NCI-H446 treated with DMSO at 0.1 percent for 48 hours (cell line): Measurements from ENCODE around the gene FRRS1.
"Not testable (repeated sequence)": the region's sequence is repeated elsewhere in the genome, so short reads cannot be mapped to it uniquely, and the experiment has no call there.

Source experiments
- DNase-seq: peaks from one replicate; lab custom pipeline; 2025; lab: John Stamatoyannopoulos, UW

The FRRS1 gene

DNA sequence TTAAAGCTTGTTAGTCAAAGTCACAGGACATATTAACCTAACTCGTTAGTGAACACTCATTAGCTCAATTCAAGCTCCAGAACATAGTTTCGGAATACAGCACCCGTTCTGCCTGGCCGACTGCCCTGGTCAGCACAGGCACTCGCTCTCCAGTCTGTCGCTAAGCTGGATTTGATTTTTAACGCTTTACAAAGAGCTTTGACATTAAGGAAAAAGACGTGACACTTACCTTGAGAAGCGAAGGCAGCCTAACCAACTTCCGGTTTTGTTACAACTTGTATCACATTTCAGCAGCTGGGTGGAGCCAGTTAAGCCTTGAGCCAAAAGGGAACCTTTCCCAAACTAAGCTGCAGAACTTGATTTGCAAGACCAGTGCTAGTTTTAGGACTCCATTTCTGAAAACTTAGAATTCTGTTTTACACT, at the start of gene FRRS1:
Gene FRRS1, minus strand, starts transcription at position 258 of the 423 bp plus-strand sequence. CDS start 17,867 bp downstream, outside the sequence.
- DNase-seq, result peak; percentile 56

DNA sequence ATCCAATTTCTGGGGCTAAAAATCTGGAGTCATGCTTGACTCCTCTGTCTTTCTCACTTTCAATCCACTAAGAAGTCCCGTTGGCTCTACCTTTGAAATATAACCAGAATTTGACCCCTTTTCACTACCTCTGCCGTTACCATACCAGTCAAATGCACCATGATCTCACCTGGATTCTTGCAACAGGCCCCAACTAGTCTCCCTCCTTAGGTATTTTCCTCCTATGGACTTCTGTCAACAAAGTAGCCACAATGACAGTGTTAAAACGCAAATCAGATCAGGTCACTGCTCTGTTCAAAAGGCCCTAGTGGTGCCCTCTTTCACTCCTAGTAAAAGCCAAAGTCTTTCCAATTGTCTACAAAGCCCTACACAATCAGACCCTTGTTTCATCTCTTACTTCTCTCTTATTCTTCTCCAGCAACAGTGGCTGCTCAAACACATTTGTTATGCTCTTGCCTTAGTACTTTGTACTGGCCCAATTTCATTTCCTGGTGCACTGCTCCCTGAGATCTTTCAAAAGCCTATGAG, 48.0 kb upstream of the FRRS1 start:
- no peak for DNase-seq

- DNase-seq, result no peak
Measured at GRCh38 chr1:99811747-99812146, 45.3 kb upstream of the FRRS1 start.

DNA sequence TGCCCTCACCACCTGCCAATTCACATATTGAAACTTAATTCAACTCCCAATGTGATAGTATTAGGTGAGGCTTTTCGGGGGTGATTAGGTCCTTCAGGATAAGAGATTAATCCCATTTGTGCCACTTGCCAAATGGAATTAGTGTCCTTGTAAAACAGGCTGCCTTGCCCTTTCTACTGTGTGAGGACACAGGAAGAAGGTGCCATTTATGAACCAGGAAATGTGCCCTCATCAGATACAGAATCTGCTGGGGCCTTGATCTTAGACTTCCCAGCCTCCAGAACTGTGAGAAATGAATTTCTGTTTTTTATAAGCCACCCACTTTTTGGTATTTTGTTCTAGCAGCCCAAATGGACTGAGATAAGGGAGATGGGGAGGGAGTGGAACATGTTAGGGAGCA, 44.6 kb upstream of the FRRS1 start:
- no peak for DNase-seq

DNA sequence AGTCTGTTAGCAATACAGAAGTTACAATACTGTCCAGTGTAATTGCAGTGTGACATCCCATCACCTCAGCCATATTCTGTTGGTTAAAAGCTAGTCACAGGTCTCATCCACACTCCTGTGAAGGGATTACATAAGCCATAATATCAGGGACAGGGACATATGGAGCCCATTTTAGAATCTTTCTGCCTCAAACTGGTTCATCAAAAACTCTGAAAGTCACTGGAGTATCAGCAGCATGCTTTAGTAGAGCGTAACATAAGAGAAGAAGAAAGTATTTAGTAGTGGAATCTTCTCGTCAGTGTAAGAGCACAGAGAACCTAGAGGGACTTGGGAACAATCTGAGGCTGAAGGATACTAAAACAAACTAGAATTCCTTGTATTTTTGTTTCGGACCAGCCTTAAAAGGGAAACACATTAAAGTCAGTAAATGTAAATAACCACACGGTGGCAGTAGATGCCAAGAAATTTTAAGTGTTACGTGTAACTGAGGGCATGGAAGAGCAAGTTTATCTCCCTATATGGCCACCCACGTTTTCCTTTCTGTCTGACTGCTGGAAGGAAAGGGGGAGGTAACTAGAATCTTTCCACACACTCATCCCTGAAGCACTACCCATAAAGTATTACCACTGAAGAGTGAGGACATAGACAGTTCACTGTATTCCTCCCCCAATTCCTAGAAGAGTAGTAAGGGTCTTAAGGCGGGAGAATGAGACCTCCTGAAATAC, 42.1 kb upstream of the FRRS1 start:
- peak; percentile 77 for DNase-seq

GRCh38 chr1:99806882-99807281, 40.4 kb upstream of the FRRS1 start:
- DNase-seq, result no peak

- DNase-seq, result no peak
Measured at GRCh38 chr1:99801584-99801983, 35.1 kb upstream of the FRRS1 start.

GRCh38 chr1:99793861-99794260, 27.4 kb upstream of the FRRS1 start:
- not testable (repeated sequence) for DNase-seq

DNA sequence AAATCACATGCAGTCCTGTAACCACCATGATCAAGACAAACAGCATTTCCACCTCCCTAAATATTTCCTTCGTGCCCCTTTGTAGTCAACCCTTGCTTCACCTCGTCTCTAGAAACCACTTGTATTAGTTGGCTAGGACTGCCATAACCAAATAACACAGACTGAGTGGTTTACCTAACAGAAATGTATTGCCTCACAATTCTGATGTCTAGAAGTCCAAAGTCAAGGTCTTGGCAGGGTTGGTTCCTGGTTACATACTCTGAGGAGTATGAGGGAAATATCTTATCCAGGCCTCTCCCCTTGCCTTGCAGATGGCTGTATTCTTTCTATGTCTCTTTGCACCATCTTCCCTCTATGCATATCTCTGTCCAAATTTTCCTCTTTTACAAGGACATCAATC, 23.3 kb upstream of the FRRS1 start:
- DNase-seq, result no peak

DNA sequence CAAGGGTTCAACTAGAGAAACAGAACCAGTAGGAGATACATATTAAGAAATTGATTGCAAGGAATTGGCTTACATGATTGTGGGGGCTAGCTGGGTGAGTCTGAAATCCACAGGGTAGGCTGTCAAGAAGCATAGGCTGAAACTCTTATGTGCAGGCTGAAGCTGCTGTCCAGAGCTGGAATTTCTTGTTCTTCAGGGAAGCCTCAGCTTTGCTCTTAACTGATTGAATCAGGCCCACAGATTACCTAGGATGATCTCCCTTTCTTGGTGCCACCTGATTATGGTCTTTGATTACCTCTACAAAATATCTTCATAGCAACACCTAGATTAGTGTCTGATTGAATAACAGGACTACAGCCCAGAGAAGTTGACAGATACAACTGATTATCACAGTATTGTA, 22.5 kb upstream of the FRRS1 start:
- DNase-seq, result no peak

DNA sequence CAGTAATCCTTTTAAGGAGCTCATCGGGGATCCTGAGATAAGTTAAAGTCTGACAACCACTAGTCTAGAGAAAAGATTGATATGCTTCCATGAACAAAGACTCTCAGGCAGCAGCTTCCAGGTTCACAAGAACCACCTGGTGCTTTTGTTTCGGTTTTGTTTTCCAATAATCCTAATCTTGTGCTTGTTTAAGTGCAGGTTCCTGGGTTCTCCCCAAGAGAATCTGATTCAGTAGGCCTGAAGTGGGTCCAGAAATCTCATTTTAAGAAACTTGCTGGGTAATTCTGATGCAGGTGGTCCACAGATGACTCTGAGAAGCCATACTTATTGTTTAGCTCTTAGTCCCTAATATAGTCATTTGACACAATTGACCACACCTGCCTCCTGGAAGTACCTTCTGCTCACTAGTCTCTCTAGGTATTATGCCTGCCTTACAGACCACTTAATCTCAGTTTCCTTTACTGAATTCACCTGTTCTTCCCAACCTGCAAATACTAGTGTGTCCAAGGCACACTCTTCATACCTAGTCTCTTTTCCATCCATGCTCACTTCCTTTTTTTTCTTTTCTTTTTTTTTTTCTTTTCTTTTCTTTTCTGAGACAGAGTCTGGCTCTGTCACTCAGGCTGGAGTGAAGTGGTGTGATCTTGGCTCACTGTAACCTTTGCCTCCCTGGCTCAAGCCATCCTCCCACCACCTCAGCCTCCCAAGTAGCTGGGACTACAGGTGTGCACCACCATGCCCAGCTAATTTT, 20.5 kb upstream of the FRRS1 start:
- no peak for DNase-seq

DNA sequence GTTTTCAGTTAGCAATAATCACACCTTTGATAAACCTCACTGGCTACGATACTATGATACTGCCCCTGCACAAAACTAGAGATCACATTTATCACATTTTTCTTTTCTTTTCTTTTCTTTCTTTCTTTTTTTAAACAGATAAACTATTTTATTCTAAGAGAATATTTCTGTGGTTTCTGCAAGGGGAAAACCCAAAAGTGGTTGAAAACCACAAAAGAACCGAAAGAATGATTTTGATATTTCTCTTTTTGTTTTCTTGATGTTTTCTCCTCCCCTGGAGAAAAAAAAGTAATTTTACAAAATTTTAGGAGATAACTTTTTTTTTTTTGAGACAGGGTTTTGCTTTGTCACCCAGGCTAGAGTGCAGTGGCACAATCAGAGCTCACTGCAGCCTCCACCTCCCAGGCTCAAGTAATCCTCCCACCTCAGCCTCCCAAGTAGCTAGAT, 18.4 kb upstream of the FRRS1 start:
- DNase-seq, result no peak

- DNase-seq, result no peak
Measured at GRCh38 chr1:99784143-99784542, 17.7 kb upstream of the FRRS1 start.

DNA sequence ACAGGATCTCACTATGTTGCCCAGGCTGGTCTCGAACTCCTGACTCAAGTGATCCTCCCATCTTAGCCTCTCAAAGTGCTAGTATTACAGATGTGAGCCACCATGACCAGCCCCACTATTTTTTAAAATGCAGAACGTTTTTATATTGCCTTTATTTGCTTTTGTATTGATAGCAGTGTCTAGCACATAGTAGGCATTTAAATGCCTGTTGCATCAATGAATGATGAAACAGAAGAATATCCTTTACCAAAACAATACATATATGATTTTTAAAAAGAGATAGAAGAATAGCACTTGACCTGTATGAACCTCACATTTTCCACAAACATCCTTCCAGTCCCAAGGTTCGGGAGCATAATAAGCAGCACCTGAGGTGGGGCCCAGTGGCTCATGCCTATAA, 16.5 kb upstream of the FRRS1 start:
- DNase-seq, result no peak

DNA sequence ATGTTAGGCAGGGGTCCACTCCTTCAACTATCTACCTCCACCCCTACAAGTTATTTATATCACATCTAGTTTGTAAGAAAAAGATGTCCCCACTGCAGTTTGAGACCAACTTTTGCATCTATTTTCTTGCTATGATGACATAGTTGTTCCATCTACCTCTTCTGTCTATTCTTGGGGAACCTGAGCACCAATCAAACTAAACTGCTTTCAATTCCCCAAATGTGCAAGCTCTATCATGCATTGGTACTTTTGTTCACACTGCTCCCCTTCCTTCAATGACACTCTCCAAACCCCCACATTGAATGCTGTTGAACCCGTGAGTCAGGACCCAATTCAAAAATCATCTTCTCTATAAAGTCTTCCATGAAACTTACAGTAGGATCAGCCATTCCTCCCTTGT, 16.0 kb upstream of the FRRS1 start:
- no peak for DNase-seq

DNA sequence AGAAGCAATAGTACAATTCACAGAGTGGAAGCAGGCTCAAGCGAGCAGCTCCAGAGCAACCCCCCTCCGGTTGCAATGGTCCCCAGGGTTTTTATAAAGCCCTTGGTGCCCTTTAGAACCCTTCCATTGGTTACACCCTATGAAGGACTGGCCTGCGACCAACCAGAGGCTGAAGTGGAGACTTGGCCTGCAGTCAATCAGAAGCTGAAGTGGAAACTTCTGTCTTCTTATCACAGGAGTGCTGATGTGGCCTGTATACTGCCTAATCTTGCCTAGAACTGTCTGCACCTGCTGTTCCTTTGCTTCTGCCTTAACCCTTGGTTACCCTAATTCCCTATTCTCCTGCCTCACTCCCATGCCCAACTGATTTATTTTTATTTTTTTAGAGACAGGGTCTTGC, 15.4 kb upstream of the FRRS1 start:
- DNase-seq, result no peak

- DNase-seq, result no peak
Measured at GRCh38 chr1:99777752-99778151, 11.3 kb upstream of the FRRS1 start.

- DNase-seq, result no peak
Measured at GRCh38 chr1:99776120-99776519, 9.7 kb upstream of the FRRS1 start.

GRCh38 chr1:99772809-99773208, 6.4 kb upstream of the FRRS1 start:
- DNase-seq, result no peak

DNA sequence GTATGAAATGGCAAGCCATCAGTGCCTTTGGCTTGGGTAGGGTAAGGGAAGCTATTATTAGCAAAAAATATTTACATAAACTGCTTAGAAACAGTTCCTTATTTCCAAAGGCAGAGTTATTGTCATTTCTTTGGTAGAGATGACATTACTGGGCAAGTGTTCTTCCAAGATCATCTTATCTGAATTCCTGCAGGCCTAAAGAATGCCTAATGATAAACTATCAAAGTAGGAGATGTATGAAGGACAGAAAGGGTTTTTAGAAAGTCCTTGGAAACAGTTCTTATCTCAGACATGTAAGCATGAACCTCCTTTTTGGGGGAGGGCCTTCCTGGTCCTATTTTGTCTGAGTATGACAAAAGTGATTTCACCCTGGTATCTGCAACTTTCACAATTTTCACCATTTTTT, 5.1 kb upstream of the FRRS1 start:
- no peak for DNase-seq

DNA sequence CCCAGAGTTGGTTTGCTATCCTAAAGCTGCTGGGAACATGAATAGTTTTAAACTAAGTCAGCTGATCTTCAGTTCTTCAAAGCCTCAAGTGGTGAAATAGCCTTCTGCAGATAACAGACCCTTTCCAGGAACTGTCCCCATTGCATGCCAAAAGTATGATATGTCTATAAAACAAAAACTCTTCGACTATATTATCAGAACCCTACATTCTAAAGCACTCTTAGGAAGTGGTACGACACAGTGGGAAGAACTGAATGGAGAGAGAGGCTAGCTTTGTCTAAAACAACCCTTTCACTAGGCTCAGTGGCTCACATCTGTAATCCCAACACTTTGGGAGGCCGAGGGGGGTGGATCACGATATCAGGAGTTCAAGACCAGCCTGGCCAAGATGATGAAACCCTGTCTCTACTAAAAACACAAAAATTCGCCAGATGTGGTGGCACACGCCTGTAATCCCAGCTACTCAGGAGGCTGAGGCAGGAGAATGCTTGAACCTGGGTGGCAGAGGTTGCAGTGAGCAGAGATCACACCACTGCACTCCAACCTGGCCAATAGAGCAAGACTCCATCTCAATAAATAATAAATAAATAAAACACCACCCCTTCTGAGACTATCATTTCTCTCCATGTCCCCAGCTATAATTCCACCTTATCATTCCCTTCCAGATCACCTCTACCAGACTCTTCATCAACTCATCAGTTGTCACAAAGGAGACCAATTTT, 2.2 kb upstream of the FRRS1 start:
- DNase-seq, result no peak

GRCh38 chr1:99768104-99768503, 1.7 kb upstream of the FRRS1 start:
- no peak for DNase-seq

DNA sequence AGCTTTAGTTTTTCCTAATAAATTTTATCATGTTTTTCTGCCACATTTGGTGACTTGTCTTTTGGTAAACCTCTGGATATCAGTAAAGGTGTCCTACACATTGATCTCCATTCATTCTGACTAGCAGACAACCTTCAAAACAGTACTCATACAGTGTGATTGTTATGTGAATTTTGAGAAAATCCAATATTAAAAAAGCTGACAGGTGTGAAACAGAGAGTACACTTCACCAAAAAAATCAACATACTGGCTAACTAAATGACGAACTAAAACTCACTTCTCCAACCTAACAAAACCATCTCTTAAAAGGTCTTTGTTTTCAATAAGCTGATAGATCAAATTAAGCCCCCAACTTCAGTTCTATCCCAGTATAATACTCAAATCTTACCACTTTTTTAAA, 1.5 kb downstream of the FRRS1 start:
- no peak for DNase-seq
